Adrenal gland (tissue), 5 donors: ENCODE measurements around the gene NUP50.

Source experiments
- CTCF ChIP-seq, 6 experiments: fragments of 450-650 bp in 4 of 6; fragments of 200-600 bp in 2 of 6; sonication (generic) in 1 of 6; IDR thresholded peaks; 1 replicate in 5 of 6; 2 replicates in 1 of 6; pipeline versions ENCODE4 v1.5.1 to v1.8.0; 2016 to 2021; ENCODE audit warnings: antibody characterized with exemption in 6 of 6, mild to moderate bottlenecking in 2 of 6, moderate library complexity in 1 of 6
- POLR2A ChIP-seq, 2 donors: fragments of 450-650 bp; IDR thresholded peaks; one replicate each; pipeline ENCODE4 v1.6.1; 2017; ENCODE audit warnings: antibody characterized with exemption in 2 of 2, mild to moderate bottlenecking in 2 of 2, moderate library complexity in 1 of 2
- donor health status: DM: no; HTN: no; CAD: no.

- TF ChIP-seq CTCF (IDR thresholded peaks at IDR 0.05) (no peak), POLR2A (IDR thresholded peaks at IDR 0.05) (no peak)
Observed at GRCh38 chr22:45155050-45155840, 8.5 kb upstream of the NUP50 start.
